ENCODE data around the gene MAPK8IP1. TPM values are rescaled to one million over a fixed set of nuclear protein-coding genes. Genes with fewer than 3 reads are reported as not detected.
"Not testable (repeated sequence)": the region's sequence is repeated elsewhere in the genome, so short reads cannot be mapped to it uniquely, and the experiment has no call there.

Gene MAPK8IP1
- 10 to 100 TPM in 3 of 4 donors, 1 to 10 TPM in 1; 9.3 to 15.3 (median 13.1) TPM for polyA plus RNA-seq (ENCODE audit: insufficient read length in 4 of 4)

DNA sequence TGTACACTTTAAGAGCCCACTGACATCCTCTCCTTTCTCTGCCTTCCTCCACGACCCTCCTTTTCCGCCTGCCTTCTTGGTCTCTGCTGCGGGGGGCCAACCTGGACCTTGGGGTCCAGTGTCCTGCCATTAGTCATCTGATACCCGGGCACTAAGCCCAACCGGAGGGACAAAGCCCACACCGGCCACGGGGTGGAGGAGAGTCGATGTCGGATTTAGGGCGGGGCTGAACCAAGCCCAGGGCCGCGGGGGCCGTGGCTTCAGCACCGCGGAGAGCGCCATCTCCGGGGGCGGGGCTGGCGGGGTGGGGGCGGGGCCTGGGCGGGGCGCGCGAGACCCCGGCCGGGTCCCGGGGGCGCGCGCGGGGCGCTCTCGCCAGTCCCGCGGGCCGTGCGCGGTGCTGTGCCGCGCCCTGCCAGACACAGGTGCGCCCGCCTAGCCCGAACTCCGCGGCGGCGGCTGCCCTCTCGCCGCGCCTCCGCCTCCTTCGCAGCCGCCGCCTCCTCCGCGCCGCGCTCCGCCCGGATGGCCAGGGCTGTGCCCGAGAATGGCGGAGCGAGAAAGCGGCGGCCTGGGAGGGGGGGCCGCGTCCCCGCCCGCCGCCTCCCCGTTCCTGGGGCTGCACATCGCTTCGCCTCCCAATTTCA, at the start of gene MAPK8IP1:
TSS of gene MAPK8IP1 (plus strand) at position 378 of the 647 bp plus-strand sequence. CDS start at position 548, 170 bp downstream.
- peak in 1 of 4 donors; percentile 13 for DNase-seq (ENCODE audit: low read depth in 4 of 4, low spot score in 2 of 4)

DNA sequence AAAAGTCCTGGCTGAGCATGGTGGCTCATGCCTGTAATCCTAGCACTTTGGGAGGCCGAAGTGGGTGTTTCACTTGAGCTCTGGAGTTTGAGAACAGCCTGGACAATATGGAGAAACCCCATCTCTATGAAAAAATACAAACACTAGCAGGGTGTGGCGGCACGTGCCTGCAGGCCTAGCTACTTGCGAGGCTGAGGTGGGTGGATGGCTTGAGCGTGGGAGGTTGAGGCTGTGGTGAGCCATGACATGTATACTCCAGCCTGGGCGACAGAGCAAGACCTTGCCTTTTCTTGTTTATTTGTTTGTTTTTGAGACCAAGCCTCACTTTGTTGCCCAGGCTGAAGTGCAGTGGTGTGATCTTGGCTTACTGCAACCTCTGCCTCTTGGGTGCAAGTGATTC, 46.2 kb upstream of the MAPK8IP1 start:
- no peak for DNase-seq (ENCODE audit: low read depth in 4 of 4, low spot score in 2 of 4)

DNA sequence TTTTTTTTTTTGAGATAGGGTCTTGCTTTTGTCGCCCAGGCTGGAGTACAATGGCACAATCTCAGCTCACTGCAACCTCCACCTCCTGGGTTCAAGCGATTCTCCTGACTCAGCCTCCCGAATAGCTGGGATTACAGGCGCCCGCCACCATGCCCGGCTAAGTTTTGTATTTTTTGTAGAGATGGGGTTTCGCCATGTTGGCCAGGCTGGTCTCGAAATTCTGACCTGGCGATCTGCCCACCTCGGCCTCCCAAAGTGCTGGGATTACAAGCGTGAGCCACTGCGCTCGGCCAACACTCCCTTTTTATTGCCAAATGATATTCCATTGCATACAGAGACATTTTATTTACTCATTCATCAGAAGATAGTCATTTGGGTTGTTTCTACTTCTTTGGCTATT, 45.2 kb upstream of the MAPK8IP1 start:
- DNase-seq (ENCODE audit: low read depth in 4 of 4, low spot score in 2 of 4): not testable (repeated sequence)

DNA sequence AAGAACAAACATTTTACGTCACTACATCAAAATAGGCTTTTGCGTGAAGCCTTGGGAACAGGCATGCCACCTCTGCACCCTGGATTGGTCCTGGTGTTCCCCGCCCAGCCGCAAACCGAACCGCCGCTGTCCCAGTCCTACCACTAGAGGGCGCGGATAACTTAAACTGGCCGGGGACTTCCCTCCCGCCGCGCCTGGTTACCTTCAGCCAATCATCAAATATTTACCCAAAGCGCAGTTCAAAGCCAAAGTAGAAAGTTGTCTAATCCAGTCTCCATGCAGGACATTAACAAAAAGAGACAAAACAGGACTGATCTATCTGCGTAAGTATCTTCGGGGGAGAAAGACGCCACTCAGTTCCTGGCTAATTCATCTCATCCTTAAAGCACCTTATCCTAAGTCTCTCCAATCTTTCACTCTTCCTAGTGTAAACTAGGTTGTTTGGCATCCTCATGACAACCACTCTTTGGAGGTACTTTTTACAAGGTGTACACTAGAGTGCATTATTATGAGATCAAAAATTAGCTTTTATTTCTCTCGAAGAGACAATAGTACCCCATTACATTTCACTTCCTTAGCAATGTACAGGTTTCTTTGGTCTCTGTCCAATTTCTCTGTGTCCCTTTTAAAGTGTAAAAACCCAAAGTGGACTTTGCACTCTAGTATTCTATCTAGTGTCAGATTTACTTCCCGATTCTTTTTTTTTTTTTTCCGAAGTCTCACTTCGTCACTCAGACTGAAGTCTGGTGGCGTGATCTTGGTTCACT, 42.1 kb upstream of the MAPK8IP1 start:
- DNase-seq (ENCODE audit: low read depth in 4 of 4, low spot score in 2 of 4): peak; percentile 59 to 85 (median 73)

DNA sequence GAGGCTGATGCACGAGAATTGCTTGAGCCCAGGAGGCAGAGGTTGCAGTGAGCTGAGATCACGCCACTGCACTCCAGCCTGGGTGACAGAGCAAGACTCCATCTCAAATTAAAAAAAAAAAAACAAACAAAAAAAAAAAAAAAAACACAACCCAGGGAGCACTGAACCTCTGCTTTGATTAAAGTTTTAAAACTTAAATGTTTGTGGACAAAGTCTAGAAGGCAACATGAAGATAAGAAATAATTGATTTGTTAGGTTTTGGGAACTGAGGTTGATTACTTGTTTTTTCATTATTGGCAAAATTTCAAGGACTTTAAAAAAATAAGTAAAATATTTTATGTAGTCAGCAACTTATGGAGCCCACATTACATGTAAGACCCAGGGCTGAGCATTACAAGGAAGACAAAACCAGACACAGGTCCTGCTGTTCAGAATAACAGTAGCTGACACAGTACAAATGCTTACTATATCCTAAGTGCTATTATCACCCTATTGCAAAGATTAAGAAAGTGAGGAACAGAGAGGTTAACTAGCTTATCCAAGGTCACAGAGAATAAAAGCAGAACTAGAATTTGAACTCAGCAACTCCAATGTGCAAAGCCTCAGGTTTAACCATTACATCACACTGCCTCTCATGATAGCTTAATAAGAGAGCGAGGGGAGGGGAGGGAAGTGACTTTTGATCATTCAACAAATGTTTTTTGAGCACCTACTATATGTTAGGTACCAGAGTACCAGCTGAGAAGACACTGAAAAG, 40.5 kb upstream of the MAPK8IP1 start:
- DNase-seq (ENCODE audit: low read depth in 4 of 4, low spot score in 2 of 4): no peak

DNA sequence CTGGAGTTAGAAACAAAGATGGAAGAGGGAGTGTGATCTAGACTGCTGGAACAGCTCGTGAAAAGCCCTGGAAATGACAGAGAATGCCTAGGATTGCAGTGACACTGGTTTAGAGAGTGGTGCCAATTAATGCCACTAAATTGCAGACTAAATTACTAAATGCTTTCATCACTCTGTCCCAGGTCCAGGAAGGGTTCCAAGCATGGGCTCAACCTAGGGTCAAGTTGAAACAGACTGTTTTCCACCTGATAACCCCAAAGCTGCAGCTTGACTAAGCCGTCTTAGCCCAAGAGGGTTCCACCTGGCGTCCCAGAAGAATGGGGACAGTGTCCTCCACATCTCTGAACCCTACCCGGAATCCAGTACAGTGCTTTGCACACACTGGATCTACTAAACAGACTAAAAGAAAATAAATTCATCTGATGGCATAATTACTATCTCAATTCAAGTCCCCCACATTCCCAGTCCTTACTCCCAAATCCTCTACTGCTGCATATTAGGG, 39.2 kb upstream of the MAPK8IP1 start:
- no peak for DNase-seq (ENCODE audit: low read depth in 4 of 4, low spot score in 2 of 4)

DNA sequence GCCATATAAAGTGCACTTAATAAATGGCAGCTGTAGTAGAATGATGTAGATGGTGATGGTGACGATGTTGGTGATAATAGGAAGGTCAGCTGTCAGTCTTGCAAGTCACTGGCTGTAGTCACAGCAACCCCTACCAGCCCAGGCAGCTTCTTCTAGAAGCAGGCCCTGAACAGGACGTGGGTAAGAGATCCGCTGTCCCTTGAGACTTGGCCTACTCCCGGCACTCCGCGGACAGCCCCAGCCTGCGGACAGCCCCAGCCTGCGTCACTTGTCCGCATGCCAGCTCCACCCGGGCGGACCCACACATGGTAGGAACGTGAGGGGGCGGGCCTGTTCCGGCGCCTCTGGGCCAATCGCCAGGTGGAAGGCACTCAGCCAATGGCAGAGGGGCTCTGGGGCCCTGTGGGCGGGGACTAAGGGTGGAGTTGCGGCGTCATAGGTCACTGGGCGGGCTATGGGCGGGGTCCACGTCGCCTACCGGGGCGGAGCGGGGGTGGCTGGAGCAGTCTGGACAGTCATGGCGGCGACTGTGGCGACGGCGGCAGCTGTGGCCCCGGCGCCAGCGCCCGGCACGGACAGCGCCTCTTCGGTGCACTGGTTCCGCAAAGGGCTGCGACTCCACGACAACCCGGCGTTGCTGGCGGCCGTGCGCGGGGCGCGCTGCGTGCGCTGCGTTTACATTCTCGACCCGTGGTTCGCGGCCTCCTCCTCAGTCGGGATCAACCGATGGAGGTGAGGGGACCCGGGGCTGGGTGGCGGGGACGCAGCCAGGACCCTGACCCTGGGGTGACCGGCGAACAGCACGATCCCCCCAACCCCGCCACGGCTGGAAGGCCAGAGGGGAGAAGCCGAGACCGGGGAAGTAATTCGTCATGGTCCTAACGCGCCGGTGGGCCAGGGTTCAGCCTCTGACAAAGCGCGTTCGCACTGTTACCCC, 38.2 kb upstream of the MAPK8IP1 start, which contains the start of gene CRY2:
TSS of gene CRY2 (plus strand) at position 502 of the 937 bp plus-strand sequence. CDS start at position 518, 16 bp downstream.
- peak; percentile 93 to 97 (median 95) for DNase-seq (ENCODE audit: low read depth in 4 of 4, low spot score in 2 of 4)

DNA sequence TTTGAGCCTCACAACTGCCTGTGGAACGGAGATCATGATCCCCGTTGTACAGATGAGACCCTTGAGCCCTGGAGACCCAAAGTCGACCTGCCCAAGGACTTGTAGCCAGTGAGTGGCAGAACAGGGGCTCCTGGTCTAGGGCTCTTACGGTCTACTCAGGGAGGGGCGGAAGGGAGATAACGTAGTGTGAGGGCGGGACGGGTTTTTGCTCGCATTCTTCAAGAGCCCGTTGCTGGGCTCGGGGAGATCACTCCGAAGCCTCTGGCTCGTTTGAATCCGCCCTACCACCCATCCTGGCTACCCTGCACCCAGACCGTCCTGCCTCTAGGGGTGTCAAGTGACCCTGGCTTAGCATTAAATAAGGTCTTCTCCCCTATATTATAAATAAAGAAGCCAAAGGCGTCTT, 37.5 kb upstream of the MAPK8IP1 start:
- DNase-seq (ENCODE audit: low read depth in 4 of 4, low spot score in 2 of 4): peak in 1 of 4 donors; percentile 32

DNA sequence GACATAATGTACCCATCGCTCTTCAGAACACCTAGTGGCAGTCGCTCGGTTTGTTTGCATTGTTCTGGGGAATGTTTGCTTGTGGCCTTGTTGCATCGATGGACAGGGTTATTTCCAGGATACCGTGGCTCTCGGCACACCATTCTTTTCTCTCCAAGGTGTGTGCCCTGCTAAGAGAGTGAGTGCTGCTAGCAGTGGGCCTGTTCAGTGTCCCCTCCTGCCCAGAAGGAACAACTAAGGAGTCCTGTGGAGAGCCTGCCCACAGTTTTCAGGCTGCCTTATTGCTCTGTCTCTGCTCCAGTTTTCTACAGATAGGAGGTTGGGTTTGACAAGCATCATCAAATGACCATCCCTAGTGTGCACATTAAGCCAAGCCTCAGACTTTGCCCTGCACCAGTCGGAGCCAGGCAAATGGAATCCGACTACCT, 36.8 kb upstream of the MAPK8IP1 start:
- no peak for DNase-seq (ENCODE audit: low read depth in 4 of 4, low spot score in 2 of 4)

DNA sequence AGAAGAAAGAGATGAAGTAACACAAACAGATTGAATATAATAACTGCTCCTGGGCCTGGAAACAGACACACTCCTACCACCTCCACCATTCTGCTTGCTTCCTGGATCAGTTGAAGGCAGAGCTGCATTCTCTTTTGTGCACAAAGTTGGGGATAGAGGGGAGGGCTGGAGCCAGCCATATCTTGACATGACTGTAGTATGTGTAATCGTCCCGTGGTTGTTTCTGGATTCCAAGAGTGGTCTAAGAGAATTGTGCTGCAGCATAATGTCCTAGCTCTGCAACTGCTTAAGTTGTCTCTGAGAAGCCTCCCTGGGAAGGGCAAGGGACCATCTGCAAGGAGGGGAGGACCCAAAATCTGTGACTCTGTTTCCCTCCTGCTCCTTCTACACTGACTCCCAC, 35.0 kb upstream of the MAPK8IP1 start:
- no peak for DNase-seq (ENCODE audit: low read depth in 4 of 4, low spot score in 2 of 4)

DNA sequence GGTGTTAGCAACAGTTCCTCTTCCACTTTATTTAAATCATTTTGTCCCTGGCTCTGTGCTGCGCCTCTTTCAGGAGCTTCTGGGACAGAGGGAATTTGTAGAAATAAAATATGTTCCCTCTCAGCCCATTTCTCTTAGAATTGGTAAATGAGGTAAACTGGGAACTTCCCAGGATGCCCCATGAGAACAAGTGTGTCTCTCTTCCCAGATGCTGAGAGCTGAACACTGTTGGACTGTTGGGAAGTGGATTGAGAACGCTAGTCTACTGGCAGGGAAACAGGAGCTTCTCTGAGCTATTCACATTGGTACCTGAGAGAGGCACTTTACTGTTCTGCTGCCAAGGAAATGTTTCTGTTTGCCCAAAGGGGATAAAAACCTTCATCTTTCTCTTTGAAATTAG, 34.2 kb upstream of the MAPK8IP1 start:
- DNase-seq (ENCODE audit: low read depth in 4 of 4, low spot score in 2 of 4): no peak

DNA sequence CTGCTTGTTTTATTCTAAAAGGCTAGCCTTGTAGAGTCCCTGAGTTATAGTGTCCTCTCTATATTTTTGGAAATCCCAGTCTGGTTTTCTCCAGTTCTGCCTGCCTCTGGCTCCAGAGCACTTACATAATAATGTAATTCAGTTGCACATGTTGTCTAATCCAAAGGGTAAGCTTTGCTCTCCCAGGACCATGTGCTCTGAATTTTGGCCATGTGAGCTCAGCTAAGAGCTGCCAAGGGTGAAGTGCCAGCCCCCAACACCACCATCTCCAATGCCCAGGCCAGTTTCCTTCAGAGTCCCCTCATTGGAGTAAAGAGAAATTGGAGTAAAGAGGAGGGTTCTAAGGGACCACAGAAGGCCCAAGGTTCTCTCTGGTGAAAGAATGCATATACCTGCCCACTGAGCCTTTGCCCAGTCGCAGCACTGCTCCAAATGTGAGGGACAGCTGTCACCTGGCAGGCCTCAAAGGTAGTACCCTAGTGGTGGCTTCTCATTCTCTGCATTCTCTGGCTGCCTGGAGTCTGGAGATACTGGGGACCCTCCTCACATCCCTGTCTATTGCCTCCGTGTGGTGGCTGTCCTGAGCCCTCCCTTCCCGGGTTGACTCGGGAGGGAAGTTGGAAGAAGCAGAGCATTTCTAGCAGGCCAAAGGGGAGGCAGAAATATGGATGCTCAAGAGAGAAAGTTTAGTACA, 33.3 kb upstream of the MAPK8IP1 start:
- DNase-seq (ENCODE audit: low read depth in 4 of 4, low spot score in 2 of 4): no peak

DNA sequence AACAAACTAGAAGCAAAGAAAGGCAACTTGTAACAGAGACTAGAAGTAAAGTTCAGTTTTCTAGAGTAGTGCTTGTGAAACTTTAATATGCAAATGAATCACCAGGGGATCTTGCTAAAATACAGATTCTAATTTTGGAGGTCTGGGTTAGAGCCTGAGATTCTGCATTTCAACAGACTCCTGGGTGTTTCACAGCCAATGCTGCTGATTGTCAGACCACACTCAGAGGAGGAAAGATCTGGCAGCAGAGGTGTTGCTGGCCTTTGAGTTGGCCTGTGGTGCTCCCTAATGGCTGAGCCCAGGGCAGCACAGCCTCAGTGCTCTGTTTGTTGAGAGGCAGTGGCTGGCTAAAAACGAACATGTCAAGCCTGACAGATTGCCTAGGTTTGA, 32.7 kb upstream of the MAPK8IP1 start:
- DNase-seq (ENCODE audit: low read depth in 4 of 4, low spot score in 2 of 4): no peak

DNA sequence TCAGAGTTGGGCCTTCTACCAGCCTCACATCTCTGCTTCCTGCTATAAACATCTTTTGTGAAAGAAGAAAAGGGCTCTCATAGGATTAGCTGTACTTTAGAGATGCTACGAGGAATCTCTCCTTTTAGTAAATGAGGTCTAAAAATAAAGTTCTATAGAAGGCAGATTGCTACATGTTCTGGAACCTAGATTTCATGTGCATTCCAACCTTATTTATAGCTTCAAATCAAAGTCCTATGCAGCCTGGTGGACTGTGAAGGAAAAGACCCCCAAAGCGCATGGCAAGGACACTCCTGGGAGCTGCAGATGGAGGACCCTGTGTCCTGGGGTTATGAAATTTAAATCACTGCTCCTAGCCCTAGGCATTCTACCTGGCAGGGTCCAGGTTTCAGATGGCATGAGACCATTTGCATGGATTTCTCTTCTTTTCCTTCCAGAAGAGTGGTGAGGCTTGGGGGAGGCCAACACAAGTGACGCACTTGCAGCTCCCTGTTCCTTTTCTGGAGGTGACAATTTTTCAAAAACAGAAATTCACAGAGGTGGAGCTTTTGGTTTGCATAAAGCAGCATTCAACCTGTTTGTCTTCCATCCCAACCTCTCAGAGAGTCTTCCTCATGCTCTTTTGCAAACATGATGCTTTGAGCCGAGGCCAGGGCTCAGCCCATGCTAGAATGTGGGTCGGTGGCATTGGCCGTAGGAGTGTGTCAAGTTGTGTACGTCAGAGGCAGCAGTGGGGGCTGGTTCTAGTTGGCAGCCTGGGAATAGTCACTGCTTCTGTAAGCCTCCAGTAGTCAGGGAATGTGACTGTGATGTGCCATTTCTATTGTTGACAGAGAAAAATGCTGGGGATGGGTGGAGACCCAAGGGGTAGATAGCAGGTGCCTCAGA, 31.9 kb upstream of the MAPK8IP1 start:
- no peak for DNase-seq (ENCODE audit: low read depth in 4 of 4, low spot score in 2 of 4)

DNA sequence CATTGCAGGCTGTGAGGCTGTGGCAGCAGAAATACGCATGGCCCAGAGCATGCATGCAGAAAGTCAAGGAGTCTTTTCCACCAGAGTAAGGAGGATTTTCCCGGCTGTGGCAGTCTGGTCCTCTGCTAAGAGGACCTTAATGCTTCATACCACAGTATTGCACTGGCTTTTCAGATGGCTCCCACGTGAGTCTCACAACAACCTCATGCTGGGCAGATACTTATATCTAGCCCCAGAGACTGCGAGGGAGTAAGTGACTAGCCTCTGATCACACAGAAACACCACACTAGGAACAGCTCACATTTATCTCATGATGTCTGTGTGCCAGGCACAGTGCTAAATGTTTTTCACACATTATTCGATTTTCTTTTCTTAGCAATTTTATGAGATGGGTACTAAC, 30.1 kb upstream of the MAPK8IP1 start:
- DNase-seq (ENCODE audit: low read depth in 4 of 4, low spot score in 2 of 4): no peak

DNA sequence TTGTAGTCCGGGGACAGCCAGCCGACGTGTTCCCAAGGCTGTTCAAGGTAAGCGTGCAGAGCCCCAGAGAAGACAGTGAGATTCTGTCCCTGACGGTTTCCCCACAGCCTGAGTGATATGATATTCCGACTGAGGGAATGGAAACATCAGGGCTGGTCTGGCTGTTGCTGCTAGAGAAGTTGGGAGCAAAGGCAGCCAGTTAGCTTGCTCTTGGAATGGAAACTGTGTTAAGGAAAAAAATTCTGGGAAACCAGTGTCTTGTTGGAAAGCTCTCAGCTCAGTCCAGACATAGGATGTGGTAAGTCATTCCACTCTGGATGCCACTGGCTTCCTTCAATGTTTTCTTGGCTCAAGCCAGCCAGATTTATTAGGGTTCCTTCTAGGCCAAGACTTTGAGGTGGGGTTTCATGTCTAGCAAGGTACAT, 29.4 kb upstream of the MAPK8IP1 start:
- DNase-seq (ENCODE audit: low read depth in 4 of 4, low spot score in 2 of 4): no peak

DNA sequence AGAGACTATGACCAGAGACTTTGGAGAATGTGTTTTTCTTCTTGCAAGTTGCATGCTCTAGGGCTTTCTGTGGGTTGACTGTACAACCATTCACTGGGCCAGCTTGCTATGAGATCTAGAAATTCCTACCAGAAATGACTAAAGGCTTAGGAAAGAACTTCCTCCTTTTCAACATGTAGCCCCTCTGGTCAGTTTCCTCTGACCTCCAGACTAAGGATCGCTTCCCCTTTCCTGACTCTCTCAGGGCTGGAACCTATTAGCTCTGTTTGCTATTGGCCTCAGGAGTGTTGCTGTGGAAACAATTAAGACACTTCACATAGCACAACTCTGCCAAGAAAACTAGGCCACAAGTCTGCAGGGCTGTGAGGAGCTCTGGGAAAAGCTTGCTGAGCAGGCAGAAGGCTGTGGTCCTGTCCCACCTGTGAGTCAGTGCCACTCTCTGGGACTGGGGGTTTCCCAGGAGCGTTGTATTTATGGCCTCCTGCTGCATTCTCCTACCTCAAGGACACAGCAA, 27.4 kb upstream of the MAPK8IP1 start:
- DNase-seq (ENCODE audit: low read depth in 4 of 4, low spot score in 2 of 4): no peak
